SU-DHL-6 (cell line): ENCODE data around the gene EZH2.

Experiments
- H2AFZ ChIP-seq: fragments of 200-600 bp; sonication (generic); 2 replicates; pipeline ENCODE4 v1.6.1; 2014; ENCODE audit warnings: low read depth, mild to moderate bottlenecking, moderate library complexity, mixed read lengths, antibody characterized with exemption, low read length; ENCODE audit not compliant: severe bottlenecking
- H3F3A ChIP-seq: fragments of 200-600 bp; shearing (Covaris generic); 2 replicates; pipeline ENCODE4 v1.6.0; 2016; ENCODE audit warnings: antibody characterized with exemption, mild to moderate bottlenecking; ENCODE audit not compliant: insufficient read depth
- H3K27ac ChIP-seq: fragments of 200-600 bp; sonication (generic); 2 replicates; pipeline ENCODE4 v1.5.1; 2016; ENCODE audit warnings: low read depth, mild to moderate bottlenecking, low read length, moderate library complexity, mixed read lengths
- H3K27me3 ChIP-seq: fragments of 200-600 bp; sonication (generic), shearing (Covaris generic); 2 replicates; pipeline ENCODE4 v1.6.0; 2014; ENCODE audit warnings: mild to moderate bottlenecking, low read length
- H3K36me3 ChIP-seq: fragments of 200-600 bp; sonication (generic); 2 replicates; pipeline ENCODE4 v1.6.1; 2014; ENCODE audit warnings: mild to moderate bottlenecking, low read length, mixed read lengths
- H3K4me2 ChIP-seq: fragments of 300-600, 200-600 bp; shearing (Covaris generic), sonication (generic); 2 replicates; pipeline ENCODE4 v1.6.0; 2014; ENCODE audit warnings: low read length, low read depth, mild to moderate bottlenecking; ENCODE audit not compliant: poor library complexity, severe bottlenecking
- H3K4me3 ChIP-seq: fragments of 200-600 bp; sonication (generic); 2 replicates; pipeline ENCODE4 v1.5.1; 2014; ENCODE audit warnings: antibody characterized with exemption, low read length, mild to moderate bottlenecking, mixed read lengths; ENCODE audit not compliant: insufficient read depth, poor library complexity, severe bottlenecking
- H3K79me2 ChIP-seq: fragments of 200-600 bp; sonication (generic); 2 replicates; pipeline ENCODE4 v1.6.1; 2014; ENCODE audit warnings: mild to moderate bottlenecking, low read length, moderate library complexity; ENCODE audit not compliant: insufficient read depth
- H3K9ac ChIP-seq: fragments of 200-600 bp; sonication (generic); 2 replicates; pipeline ENCODE4 v1.7.0; 2014; ENCODE audit warnings: mild to moderate bottlenecking, low read length
- H3K9me2 ChIP-seq: fragments of 200-600 bp; sonication (generic); replicated peaks from 2 replicates; pipeline ENCODE4 v1.6.1; 2014; ENCODE audit warnings: low read length; ENCODE audit not compliant: insufficient read depth
- H3K9me3 ChIP-seq: fragments of 200-600 bp; sonication (generic); 2 replicates; pipeline ENCODE4 v1.6.1; 2014; ENCODE audit warnings: low read length, mixed read lengths; ENCODE audit not compliant: insufficient read depth
- H4K20me1 ChIP-seq: fragments of 200-600 bp; sonication (generic); 2 replicates; pipeline ENCODE4 v1.6.1; 2014; ENCODE audit warnings: low read depth, mild to moderate bottlenecking, antibody characterized with exemption, low read length, moderate library complexity, mixed read lengths
- EZH2phosphoT487 ChIP-seq: fragments of 200-600 bp; sonication (generic), shearing (Covaris generic); conservative IDR thresholded peaks from 2 replicates; pipeline ENCODE4 v1.6.1; 2018; ENCODE audit warnings: mild to moderate bottlenecking, antibody characterized with exemption, low read length, moderate library complexity, mixed read lengths
- TF ChIP-seq, protein P1 (sequence below): fragments of 200-600 bp; sonication (generic); IDR thresholded peaks from one replicate; pipeline ENCODE4 v1.5.1; 2017; ENCODE audit warnings: antibody characterized with exemption, mild to moderate bottlenecking, low read length, moderate library complexity; ENCODE audit not compliant: insufficient read depth, poor library complexity, severe bottlenecking

EZH2 gene

DNA sequence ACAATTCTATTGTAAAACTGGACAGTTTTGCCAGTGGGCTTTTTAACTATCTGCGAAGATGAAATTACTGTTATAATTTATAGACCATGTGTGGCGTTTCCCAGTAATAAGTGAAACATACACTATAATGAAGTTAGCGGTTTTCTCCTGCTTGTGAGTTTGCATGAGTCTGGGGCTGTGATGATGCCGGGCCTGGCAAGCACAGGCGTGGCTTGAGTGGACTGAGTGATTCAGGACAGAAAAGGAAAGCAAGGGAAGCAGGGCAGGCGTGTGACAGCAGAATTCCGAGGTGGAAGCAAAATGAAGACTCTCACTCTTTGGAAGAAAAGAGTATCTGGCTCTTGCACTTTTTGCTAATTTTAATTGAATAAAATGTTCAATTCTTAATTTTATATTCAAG, 94.9 kb downstream of the EZH2 start:
- no peak overlapping the region for H3K27ac ChIP-seq
- no peak overlapping the region for H3K4me3 ChIP-seq
- no peak overlapping the region for H2AFZ ChIP-seq
- TF ChIP-seq, protein P1, sequence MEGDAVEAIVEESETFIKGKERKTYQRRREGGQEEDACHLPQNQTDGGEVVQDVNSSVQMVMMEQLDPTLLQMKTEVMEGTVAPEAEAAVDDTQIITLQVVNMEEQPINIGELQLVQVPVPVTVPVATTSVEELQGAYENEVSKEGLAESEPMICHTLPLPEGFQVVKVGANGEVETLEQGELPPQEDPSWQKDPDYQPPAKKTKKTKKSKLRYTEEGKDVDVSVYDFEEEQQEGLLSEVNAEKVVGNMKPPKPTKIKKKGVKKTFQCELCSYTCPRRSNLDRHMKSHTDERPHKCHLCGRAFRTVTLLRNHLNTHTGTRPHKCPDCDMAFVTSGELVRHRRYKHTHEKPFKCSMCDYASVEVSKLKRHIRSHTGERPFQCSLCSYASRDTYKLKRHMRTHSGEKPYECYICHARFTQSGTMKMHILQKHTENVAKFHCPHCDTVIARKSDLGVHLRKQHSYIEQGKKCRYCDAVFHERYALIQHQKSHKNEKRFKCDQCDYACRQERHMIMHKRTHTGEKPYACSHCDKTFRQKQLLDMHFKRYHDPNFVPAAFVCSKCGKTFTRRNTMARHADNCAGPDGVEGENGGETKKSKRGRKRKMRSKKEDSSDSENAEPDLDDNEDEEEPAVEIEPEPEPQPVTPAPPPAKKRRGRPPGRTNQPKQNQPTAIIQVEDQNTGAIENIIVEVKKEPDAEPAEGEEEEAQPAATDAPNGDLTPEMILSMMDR: no peak
- TF ChIP-seq EZH2phosphoT487: no peak
- peaks cover 53% of the 10 kb centered on the region; the same call in 1 of the 2 replicates for H3K36me3 ChIP-seq
- no peaks in the 10 kb centered on the region for H3F3A ChIP-seq
- no peaks in the 10 kb centered on the region for H4K20me1 ChIP-seq
- H3K9me2 ChIP-seq: no peaks in the 10 kb centered on the region
- H3K4me2 ChIP-seq: no peak overlapping the region
- no peak overlapping the region for H3K9ac ChIP-seq
- H3K79me2 ChIP-seq: no peaks in the 10 kb centered on the region
- no peaks in the 10 kb centered on the region for H3K27me3 ChIP-seq
- H3K9me3 ChIP-seq: no peaks in the 10 kb centered on the region

DNA sequence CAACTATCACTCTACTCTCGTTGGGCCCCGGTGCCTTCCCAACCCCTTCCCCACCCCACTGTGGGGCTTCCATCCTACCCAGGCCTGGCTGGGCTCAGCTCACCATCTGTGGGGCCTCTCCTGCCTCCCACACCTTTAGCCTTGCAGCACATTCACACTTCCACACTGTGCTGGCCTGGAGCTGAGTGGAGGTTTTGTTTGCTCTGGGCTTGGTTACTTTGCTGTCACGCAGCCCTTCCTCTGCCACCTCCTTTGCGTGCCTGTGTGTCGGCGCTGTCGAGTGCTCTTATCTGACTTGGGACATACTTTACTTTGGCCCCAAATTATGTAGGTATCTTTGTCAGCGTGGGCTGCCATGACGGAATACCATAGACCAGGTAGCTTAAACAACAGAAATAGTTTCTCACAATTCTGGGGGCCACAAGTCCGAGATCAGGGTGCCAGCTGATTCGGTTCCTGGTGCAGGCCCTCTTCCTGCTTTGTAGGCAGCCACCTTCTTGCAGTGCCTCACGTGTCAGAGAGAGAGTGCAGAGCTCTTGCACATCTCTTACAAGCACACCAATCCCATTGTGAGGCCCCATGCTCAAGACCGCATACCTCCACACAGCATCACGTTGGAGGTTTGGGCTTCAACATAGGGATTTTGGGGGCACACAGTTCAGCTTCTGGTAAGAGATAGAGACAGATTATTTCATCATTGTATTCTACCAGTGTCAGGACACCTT, 96.4 kb downstream of the EZH2 start:
- Histone ChIP-seq H3F3A (no peaks in the 10 kb centered on the region), H3K36me3 (peaks cover 42% of the 10 kb centered on the region; the same call in 1 of the 2 replicates), H2AFZ (no peak overlapping the region), H4K20me1 (no peaks in the 10 kb centered on the region), H3K9me2 (no peaks in the 10 kb centered on the region), H3K4me3 (no peak overlapping the region), H3K27me3 (no peaks in the 10 kb centered on the region), H3K9me3 (no peaks in the 10 kb centered on the region), H3K4me2 (no peak overlapping the region), H3K27ac (no peak overlapping the region), H3K9ac (no peak overlapping the region), H3K79me2 (no peaks in the 10 kb centered on the region)
- TF ChIP-seq EZH2phosphoT487: no peak
- TF ChIP-seq, protein P1: no peak

DNA sequence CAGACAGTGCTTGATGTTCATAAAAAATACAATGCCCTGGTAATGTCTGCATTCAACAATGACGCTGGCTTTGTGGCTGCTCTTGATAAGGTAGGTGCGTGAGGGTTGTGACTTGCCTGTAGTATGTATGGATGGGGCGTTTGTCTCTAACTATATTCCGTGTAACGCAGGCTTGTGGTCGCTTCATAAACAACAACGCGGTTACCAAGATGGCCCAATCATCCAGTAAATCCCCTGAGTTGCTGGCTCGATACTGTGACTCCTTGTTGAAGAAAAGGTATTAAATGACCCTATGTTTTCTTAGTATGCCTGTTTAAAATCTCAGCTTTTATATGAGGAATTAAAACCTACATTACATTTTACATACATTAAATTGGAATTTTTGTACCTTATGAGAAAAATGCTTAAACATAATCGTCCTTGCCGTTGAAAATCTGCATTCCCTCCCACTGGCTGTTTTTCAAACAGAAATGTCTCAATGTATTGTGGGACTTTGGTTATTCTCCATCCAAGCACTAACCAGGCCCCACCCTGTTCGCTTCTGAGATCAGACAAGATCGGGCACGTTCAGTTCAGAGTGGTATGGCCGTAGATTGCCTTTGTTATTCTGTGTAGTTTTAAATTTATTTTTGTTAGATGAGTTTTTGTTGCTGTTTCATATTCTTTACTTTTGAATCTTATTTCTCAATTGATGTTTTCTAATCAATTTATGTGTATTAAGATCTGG, 100.1 kb downstream of the EZH2 start:
- peaks cover 22% of the 10 kb centered on the region; the same call in 1 of the 2 replicates for H3K36me3 ChIP-seq
- H4K20me1 ChIP-seq: no peaks in the 10 kb centered on the region
- H3K27ac ChIP-seq: no peak overlapping the region
- no peaks in the 10 kb centered on the region for H3K9me3 ChIP-seq
- no peak overlapping the region for H3K9ac ChIP-seq
- no peak overlapping the region for H3K4me3 ChIP-seq
- no peak overlapping the region for H3K4me2 ChIP-seq
- TF ChIP-seq, protein P1: no peak
- no peak for TF ChIP-seq EZH2phosphoT487
- H3K79me2 ChIP-seq: no peaks in the 10 kb centered on the region
- H2AFZ ChIP-seq: no peak overlapping the region
- H3K9me2 ChIP-seq: no peaks in the 10 kb centered on the region
- H3K27me3 ChIP-seq: no peaks in the 10 kb centered on the region
- no peaks in the 10 kb centered on the region for H3F3A ChIP-seq
